ENCODE data around the gene GSN. TPM values are rescaled to one million over a fixed set of nuclear protein-coding genes. Genes with fewer than 3 reads are reported as not detected.
A peak's percentile ranks its signal among the peaks of the same experiment; 100 is the strongest.

GSN gene
- total RNA-seq, 3 donors from 2014 or later: 1,290 to 13,922 (median 1,437) TPM

GRCh38 chr9:121277518-121278295 lies 9.7 kb downstream of the GSN start:
- Histone ChIP-seq H3K4me3 (peak overlapping the region in 1 of 3 donors; percentile 30), H3K4me1 (peaks cover 37 to 49% of the 10 kb centered on the region in 2 donors), H3K27ac (peak overlapping the region; percentile 98 to 99), H3K27me3 (no peaks in the 10 kb centered on the region), H3K36me3 (no peaks in the 10 kb centered on the region), H3K9me3 (no peaks in the 10 kb centered on the region)
- intact Hi-C loops (cut with DNase I; ENCODE audit: low total_unique reads): no loop called here
- DNase-seq (ENCODE audit: low spot score in 2 of 2): no peak
- TF ChIP-seq POLR2A (IDR thresholded peaks at IDR 0.05): no peak
- TF ChIP-seq CTCF (IDR thresholded peaks at IDR 0.05): no peak
- no peak for TF ChIP-seq POLR2AphosphoS5 (IDR thresholded peaks at IDR 0.05)

- Histone ChIP-seq H3K27me3 (no peaks in the 10 kb centered on the region), H3K9me3 (no peaks in the 10 kb centered on the region), H3K4me1 (peaks cover 39 to 58% of the 10 kb centered on the region in 2 donors), H3K27ac (peak overlapping the region; percentile 98 to 99), H3K36me3 (no peaks in the 10 kb centered on the region), H3K4me3 (peak overlapping the region in 1 of 3 donors; percentile 30)
- intact Hi-C loops (cut with DNase I; ENCODE audit: low total_unique reads): no loop called here
- DNase-seq (ENCODE audit: low spot score in 2 of 2): peak in 1 of 2 donors; percentile 95
- TF ChIP-seq POLR2A (IDR thresholded peaks at IDR 0.05): no peak
- peak; percentile 69 to 91 (median 86) for TF ChIP-seq CTCF (IDR thresholded peaks at IDR 0.05)
- peak; percentile 48 to 85 (median 70) for TF ChIP-seq POLR2AphosphoS5 (IDR thresholded peaks at IDR 0.05)
Observed at GRCh38 chr9:121278477-121279261, 10.7 kb downstream of the GSN start.

- no peak for TF ChIP-seq POLR2A (IDR thresholded peaks at IDR 0.05)
- TF ChIP-seq POLR2AphosphoS5 (IDR thresholded peaks at IDR 0.05): no peak
- no peak for TF ChIP-seq CTCF (IDR thresholded peaks at IDR 0.05)
Observed at GRCh38 chr9:121279776-121280388, 11.9 kb downstream of the GSN start.

GRCh38 chr9:121280715-121281613 lies 13.0 kb downstream of the GSN start:
- TF ChIP-seq CTCF (IDR thresholded peaks at IDR 0.05): peak in 1 of 3 donors; percentile 4
- no peak for TF ChIP-seq POLR2A (IDR thresholded peaks at IDR 0.05)
- no peak for TF ChIP-seq POLR2AphosphoS5 (IDR thresholded peaks at IDR 0.05)
- Histone ChIP-seq H3K4me3 (peak overlapping the region in 2 of 3 donors; percentile 6 to 45), H3K9me3 (no peaks in the 10 kb centered on the region), H3K27ac (peak overlapping the region; percentile 98 to 99), H3K27me3 (no peaks in the 10 kb centered on the region), H3K36me3 (no peaks in the 10 kb centered on the region), H3K4me1 (peaks cover 55 to 81% of the 10 kb centered on the region in 2 donors)
- intact Hi-C loops (cut with DNase I; ENCODE audit: low total_unique reads): no loop called here
- DNase-seq (ENCODE audit: low spot score in 2 of 2): no peak

More at GRCh38 chr9:121279776-121280388, 11.9 kb downstream of the GSN start:
- Histone ChIP-seq H3K4me1 (peaks cover 46 to 70% of the 10 kb centered on the region in 2 donors), H3K9me3 (no peaks in the 10 kb centered on the region), H3K27me3 (no peaks in the 10 kb centered on the region), H3K36me3 (no peaks in the 10 kb centered on the region), H3K27ac (peak overlapping the region; percentile 98 to 99), H3K4me3 (no peak overlapping the region)
- intact Hi-C loops (cut with DNase I; ENCODE audit: low total_unique reads): no loop called here
- DNase-seq (ENCODE audit: low spot score in 2 of 2): no peak

Data from breast epithelium (tissue), 4 donors.